Panc1 (cell line): ENCODE data around the gene MYH3. TPM values are rescaled to one million over a fixed set of nuclear protein-coding genes. Genes with fewer than 3 reads are reported as not detected.

ENCODE experiments used
- ATAC-seq: fragments of 200-7000 bp; cut with Tn5 transposase; 2 replicates; pipeline ENCODE4 v1.9.1; 2020; ENCODE audit warnings: mild to moderate bottlenecking, moderate library complexity
- BruUV-seq: library from RNA; stranded (reverse); fragments of 400-500 nt; replicated peaks from 2 replicates; lab custom pipeline; 2021; lab: Mats Ljungman, UMichigan
- CTCF ChIA-PET: fragments of 300-600 bp; sonication (Branson Sonifier 250); formaldehyde crosslinking; loops from one replicate; lab custom pipeline; 2022; ENCODE audit warnings: antibody characterized with exemption; lab: Charles Lee
- POLR2A ChIA-PET: fragments of 300-600 bp; sonication (Branson Sonifier 250); formaldehyde crosslinking; loops from one replicate; lab custom pipeline; 2022; ENCODE audit warnings: antibody characterized with exemption; lab: Charles Lee
- DNase-seq: peaks from one replicate; pipeline ENCODE4 v3.0.0-alpha.2; 2010; ENCODE audit warnings: low read depth, low spot score
- H3K27ac ChIP-seq: 2 replicates; pipeline ENCODE4 v1.5.1; 2011; ENCODE audit warnings: mild to moderate bottlenecking, low read length, inconsistent platforms
- H3K27me3 ChIP-seq: fragments of 200-500 bp; sonication (Bioruptor generic); 2 replicates; pipeline ENCODE4 v1.6.0; 2014; ENCODE audit warnings: low read length, inconsistent platforms; ENCODE audit not compliant: control insufficient read depth, insufficient read depth
- H3K36me3 ChIP-seq: fragments of 200-500 bp; sonication (Bioruptor generic); 2 replicates; pipeline ENCODE4 v1.5.1; 2014; ENCODE audit warnings: inconsistent platforms, mild to moderate bottlenecking, low read length, moderate library complexity; ENCODE audit not compliant: control insufficient read depth, insufficient read depth
- H3K4me1 ChIP-seq: 2 replicates; pipeline ENCODE4 v1.5.1; 2011; ENCODE audit warnings: inconsistent platforms, mild to moderate bottlenecking, low read length, moderate library complexity; ENCODE audit not compliant: control insufficient read depth, insufficient read depth
- H3K4me3 ChIP-seq, 2 experiments: 2 replicates each; pipeline ENCODE4 v1.5.1; 2011 to 2012; ENCODE audit warnings: low read depth in 2 of 2, low read length in 2 of 2, mild to moderate bottlenecking in 2 of 2, inconsistent platforms in 1 of 2, moderate library complexity in 1 of 2
- H3K9me3 ChIP-seq: fragments of 200-500 bp; sonication (Bioruptor generic); 2 replicates; pipeline ENCODE4 v1.5.1; 2014; ENCODE audit warnings: low read depth, mild to moderate bottlenecking, inconsistent platforms, low read length, moderate library complexity; ENCODE audit not compliant: control insufficient read depth, insufficient read depth
- CTCF ChIP-seq: fragments of 450-650 bp; IDR thresholded peaks from 2 replicates; pipeline ENCODE4 v1.5.1; 2017; ENCODE audit warnings: mild to moderate bottlenecking
- POLR2AphosphoS5 ChIP-seq: IDR thresholded peaks from 2 replicates; pipeline ENCODE4 v1.6.1; 2012; ENCODE audit warnings: mild to moderate bottlenecking, low read depth, low read length, moderate library complexity
- SIN3A ChIP-seq: IDR thresholded peaks from 2 replicates; pipeline ENCODE4 v1.6.1; 2012; ENCODE audit warnings: low read depth, mild to moderate bottlenecking, low read length, moderate library complexity, borderline replicate concordance; ENCODE audit not compliant: insufficient read depth
- TCF7L2 ChIP-seq: IDR thresholded peaks from 2 replicates; pipeline ENCODE4 v1.6.1; 2011; ENCODE audit warnings: mild to moderate bottlenecking, low read depth, low read length, inconsistent platforms
- in situ Hi-C: cut with HindIII; loops from 2 replicates; pipeline ENCODE4 v1.10.0; 2016; ENCODE audit warnings: low sequenced_read_pairs, low pct_unique_long_range_greater_than_20kb
- intact Hi-C: fragments of 100-400 bp; cut with micrococcal nuclease; formaldehyde crosslinking; loops from one replicate; pipeline ENCODE4 v1.10.0; 2022; ENCODE audit not compliant: unreplicated experiment
- total RNA-seq: library from RNA; stranded (reverse); gene quantifications from one replicate; pipeline ENCODE4 v1.2.1, GENCODE V29; 2021; ENCODE audit not compliant: unreplicated experiment
- TF ChIP-seq, protein P1 (sequence below), 2 experiments: IDR thresholded peaks; 2 replicates each; pipeline ENCODE4 v1.6.1; 2011 to 2012; ENCODE audit warnings: low read depth in 2 of 2, control low read depth in 1 of 2, low read length in 1 of 2, mild to moderate bottlenecking in 1 of 2, moderate library complexity in 1 of 2; ENCODE audit not compliant: insufficient read depth in 1 of 2

Gene MYH3
- total RNA-seq, 1 experiment from 2014 or later: 1.6 TPM

DNA sequence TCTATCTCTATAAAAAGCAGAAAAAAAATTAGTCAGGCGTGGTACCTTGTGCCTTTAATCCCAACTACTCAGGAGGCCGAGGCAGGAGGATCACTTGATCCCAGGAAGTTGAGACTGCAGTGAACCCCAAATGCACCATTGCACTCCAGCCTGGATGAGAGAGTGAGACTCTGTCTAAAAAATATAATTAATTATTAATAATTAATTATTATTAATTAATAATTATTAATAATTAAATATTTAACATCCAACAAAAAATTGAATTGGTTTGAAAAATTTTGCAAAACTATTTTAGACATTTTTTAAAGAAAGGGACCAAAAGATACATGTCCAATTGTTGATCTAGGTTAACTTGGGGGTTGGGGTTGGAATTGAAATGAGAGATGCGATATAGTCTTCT lies 51.0 kb downstream of the MYH3 start:
- in situ Hi-C loops: no loop called here

GRCh38 chr17:10605221-10605783 lies 51.8 kb downstream of the MYH3 start:
- no peak for DNase-seq
- in situ Hi-C loops (no loop called here), intact Hi-C loops (no loop called here)
- no TSS peak for BruUV-seq
- no peaks in the 10 kb centered on the region for H3K9me3 ChIP-seq
- no peak for TF ChIP-seq POLR2AphosphoS5
- no peak for TF ChIP-seq SIN3A
- TF ChIP-seq, protein P1, sequence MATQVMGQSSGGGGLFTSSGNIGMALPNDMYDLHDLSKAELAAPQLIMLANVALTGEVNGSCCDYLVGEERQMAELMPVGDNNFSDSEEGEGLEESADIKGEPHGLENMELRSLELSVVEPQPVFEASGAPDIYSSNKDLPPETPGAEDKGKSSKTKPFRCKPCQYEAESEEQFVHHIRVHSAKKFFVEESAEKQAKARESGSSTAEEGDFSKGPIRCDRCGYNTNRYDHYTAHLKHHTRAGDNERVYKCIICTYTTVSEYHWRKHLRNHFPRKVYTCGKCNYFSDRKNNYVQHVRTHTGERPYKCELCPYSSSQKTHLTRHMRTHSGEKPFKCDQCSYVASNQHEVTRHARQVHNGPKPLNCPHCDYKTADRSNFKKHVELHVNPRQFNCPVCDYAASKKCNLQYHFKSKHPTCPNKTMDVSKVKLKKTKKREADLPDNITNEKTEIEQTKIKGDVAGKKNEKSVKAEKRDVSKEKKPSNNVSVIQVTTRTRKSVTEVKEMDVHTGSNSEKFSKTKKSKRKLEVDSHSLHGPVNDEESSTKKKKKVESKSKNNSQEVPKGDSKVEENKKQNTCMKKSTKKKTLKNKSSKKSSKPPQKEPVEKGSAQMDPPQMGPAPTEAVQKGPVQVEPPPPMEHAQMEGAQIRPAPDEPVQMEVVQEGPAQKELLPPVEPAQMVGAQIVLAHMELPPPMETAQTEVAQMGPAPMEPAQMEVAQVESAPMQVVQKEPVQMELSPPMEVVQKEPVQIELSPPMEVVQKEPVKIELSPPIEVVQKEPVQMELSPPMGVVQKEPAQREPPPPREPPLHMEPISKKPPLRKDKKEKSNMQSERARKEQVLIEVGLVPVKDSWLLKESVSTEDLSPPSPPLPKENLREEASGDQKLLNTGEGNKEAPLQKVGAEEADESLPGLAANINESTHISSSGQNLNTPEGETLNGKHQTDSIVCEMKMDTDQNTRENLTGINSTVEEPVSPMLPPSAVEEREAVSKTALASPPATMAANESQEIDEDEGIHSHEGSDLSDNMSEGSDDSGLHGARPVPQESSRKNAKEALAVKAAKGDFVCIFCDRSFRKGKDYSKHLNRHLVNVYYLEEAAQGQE (IDR thresholded peaks at IDR 0.05; ENCODE audit: insufficient read depth in 1 of 2, low read depth in 2 of 2, low read length in 1 of 2): no peak
- TF ChIP-seq TCF7L2: no peak
- TF ChIP-seq CTCF: no peak
- POLR2A ChIA-PET: no interaction called here
- H3K27ac ChIP-seq: no peak overlapping the region
- no peak for ATAC-seq
- H3K36me3 ChIP-seq: no peaks in the 10 kb centered on the region
- no peak overlapping the region for H3K4me3 ChIP-seq
- CTCF ChIA-PET: no interaction called here
- no peaks in the 10 kb centered on the region for H3K4me1 ChIP-seq
- H3K27me3 ChIP-seq: no peaks in the 10 kb centered on the region

More for the DNA sequence above, 51.0 kb downstream of the MYH3 start:
- Histone ChIP-seq H3K9me3 (no peaks in the 10 kb centered on the region), H3K4me3 (no peak overlapping the region), H3K27ac (no peak overlapping the region), H3K27me3 (no peaks in the 10 kb centered on the region), H3K36me3 (no peaks in the 10 kb centered on the region), H3K4me1 (no peaks in the 10 kb centered on the region)
- BruUV-seq: no TSS peak
- CTCF ChIA-PET: no interaction called here
- ATAC-seq (no peak), DNase-seq (no peak)
- POLR2A ChIA-PET: no interaction called here
- TF ChIP-seq CTCF (no peak), SIN3A (no peak), POLR2AphosphoS5 (no peak), TCF7L2 (no peak)
- TF ChIP-seq, protein P1 (IDR thresholded peaks at IDR 0.05; ENCODE audit: insufficient read depth in 1 of 2, low read depth in 2 of 2, low read length in 1 of 2): no peak
- intact Hi-C loops: no loop called here
